Adrenal gland (tissue), 5 donors: Measurements from ENCODE around the gene MFSD11.

Source experiments
- POLR2A ChIP-seq, 2 donors: fragments of 450-650 bp; IDR thresholded peaks; one replicate each; pipeline ENCODE4 v1.6.1; 2017; ENCODE audit warnings: antibody characterized with exemption in 2 of 2, mild to moderate bottlenecking in 2 of 2, moderate library complexity in 1 of 2
- TF ChIP-seq, protein P1 (sequence below), 6 experiments: fragments of 450-650 bp in 4 of 6; fragments of 200-600 bp in 2 of 6; sonication (generic) in 1 of 6; IDR thresholded peaks; 1 replicate in 5 of 6; 2 replicates in 1 of 6; pipeline versions ENCODE4 v1.5.1 to v1.8.0; 2016 to 2021; ENCODE audit warnings: antibody characterized with exemption in 6 of 6, mild to moderate bottlenecking in 2 of 6, moderate library complexity in 1 of 6
- donor health status: DM: no; HTN: no; CAD: no.

DNA sequence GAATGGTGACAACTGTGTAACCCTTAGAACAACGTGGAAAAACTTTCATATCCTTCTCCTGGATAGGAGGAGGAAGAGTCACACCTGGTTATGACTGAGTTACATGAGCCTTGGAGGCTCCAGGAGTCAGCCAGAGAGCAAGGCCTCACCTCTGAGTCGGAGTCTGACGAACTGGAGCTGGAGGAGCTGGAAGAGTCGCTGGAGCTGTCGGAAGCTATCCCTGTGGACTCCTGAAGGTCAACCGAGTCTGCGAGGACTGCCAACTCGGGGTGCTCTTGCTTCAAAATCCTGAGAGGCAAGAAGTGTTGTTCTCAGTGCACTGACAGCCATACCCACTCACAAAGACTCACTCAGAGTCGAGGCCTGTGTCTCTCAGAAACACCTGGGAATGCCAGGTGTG lies 17.7 kb upstream of the MFSD11 start:
- TF ChIP-seq, protein P1, sequence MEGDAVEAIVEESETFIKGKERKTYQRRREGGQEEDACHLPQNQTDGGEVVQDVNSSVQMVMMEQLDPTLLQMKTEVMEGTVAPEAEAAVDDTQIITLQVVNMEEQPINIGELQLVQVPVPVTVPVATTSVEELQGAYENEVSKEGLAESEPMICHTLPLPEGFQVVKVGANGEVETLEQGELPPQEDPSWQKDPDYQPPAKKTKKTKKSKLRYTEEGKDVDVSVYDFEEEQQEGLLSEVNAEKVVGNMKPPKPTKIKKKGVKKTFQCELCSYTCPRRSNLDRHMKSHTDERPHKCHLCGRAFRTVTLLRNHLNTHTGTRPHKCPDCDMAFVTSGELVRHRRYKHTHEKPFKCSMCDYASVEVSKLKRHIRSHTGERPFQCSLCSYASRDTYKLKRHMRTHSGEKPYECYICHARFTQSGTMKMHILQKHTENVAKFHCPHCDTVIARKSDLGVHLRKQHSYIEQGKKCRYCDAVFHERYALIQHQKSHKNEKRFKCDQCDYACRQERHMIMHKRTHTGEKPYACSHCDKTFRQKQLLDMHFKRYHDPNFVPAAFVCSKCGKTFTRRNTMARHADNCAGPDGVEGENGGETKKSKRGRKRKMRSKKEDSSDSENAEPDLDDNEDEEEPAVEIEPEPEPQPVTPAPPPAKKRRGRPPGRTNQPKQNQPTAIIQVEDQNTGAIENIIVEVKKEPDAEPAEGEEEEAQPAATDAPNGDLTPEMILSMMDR (IDR thresholded peaks at IDR 0.05) = no peak
- TF ChIP-seq POLR2A (IDR thresholded peaks at IDR 0.05) = peak in 1 of 2 donors; percentile 7
